Hepatocyte (in vitro differentiated cells): Measurements from ENCODE around the gene JMJD7. TPM values are rescaled to one million over a fixed set of nuclear protein-coding genes. Genes with fewer than 3 reads are reported as not detected.

ENCODE experiments used
- DNase-seq: peaks from one replicate; pipeline ENCODE4 v3.0.0-alpha.2; 2016; ENCODE audit warnings: low spot score
- H2AFZ ChIP-seq: fragments of 200-600 bp; sonication (generic); 2 replicates; pipeline ENCODE4 v1.6.0; 2016; ENCODE audit warnings: antibody characterized with exemption, mild to moderate bottlenecking
- H3K27ac ChIP-seq: fragments of 200-600 bp; sonication (generic); 2 replicates; pipeline ENCODE4 v1.5.1; 2016; ENCODE audit warnings: mild to moderate bottlenecking
- H3K27me3 ChIP-seq: fragments of 200-600 bp; sonication (generic); 2 replicates; pipeline ENCODE4 v1.6.1; 2016
- H3K36me3 ChIP-seq: fragments of 200-600 bp; sonication (generic); replicated peaks from 2 replicates; pipeline ENCODE4 v1.5.1; 2016; ENCODE audit warnings: low read depth; ENCODE audit not compliant: insufficient read depth
- H3K4me1 ChIP-seq: fragments of 200-600 bp; sonication (generic); 2 replicates; pipeline ENCODE4 v1.5.1; 2016; ENCODE audit warnings: mild to moderate bottlenecking, moderate library complexity; ENCODE audit not compliant: insufficient read depth
- H3K4me2 ChIP-seq: fragments of 200-600 bp; sonication (generic); 2 replicates; pipeline ENCODE4 v1.6.0; 2016
- H3K4me3 ChIP-seq: fragments of 200-600 bp; sonication (generic); 2 replicates; pipeline ENCODE4 v1.5.1; 2016; ENCODE audit warnings: mild to moderate bottlenecking
- H3K79me2 ChIP-seq: fragments of 200-600 bp; sonication (generic); 2 replicates; pipeline ENCODE4 v1.6.0; 2017; ENCODE audit warnings: mild to moderate bottlenecking
- H3K9me2 ChIP-seq: fragments of 200-600 bp; sonication (generic); replicated peaks from 2 replicates; pipeline ENCODE4 v1.6.0; 2017; ENCODE audit warnings: mild to moderate bottlenecking; ENCODE audit not compliant: insufficient read depth
- H3K9me3 ChIP-seq: fragments of 200-600 bp; sonication (generic); 2 replicates; pipeline ENCODE4 v1.5.1; 2016; ENCODE audit warnings: low read depth, mild to moderate bottlenecking
- H4K20me1 ChIP-seq: fragments of 200-600 bp; sonication (generic); 2 replicates; pipeline ENCODE4 v1.6.0; 2016; ENCODE audit warnings: mild to moderate bottlenecking; ENCODE audit not compliant: insufficient read depth, poor library complexity, severe bottlenecking
- EZH2 ChIP-seq: fragments of 200-600 bp; sonication (generic); IDR thresholded peaks from 2 replicates; pipeline ENCODE4 v1.6.1; 2016; ENCODE audit warnings: antibody characterized with exemption, mild to moderate bottlenecking, borderline replicate concordance
- EZH2phosphoT487 ChIP-seq: fragments of 200-600 bp; sonication (generic); IDR thresholded peaks from one replicate; pipeline ENCODE4 v1.6.1; 2018; ENCODE audit warnings: antibody characterized with exemption, mild to moderate bottlenecking, low read depth, moderate library complexity; ENCODE audit not compliant: unreplicated experiment, severe bottlenecking
- WGBS: methylation state at CpG from one replicate; pipeline ENCODE4 v1.1.6; 2016; ENCODE audit warnings: low lambda C conversion rate; ENCODE audit errors: missing lambda C conversion rate; 5-methylcytosine and 5-hydroxymethylcytosine counted together
- polyA plus RNA-seq: library from polyadenylated mRNA; unstranded; fragments of >200 nt; fragmentation: Nextera tagmentation; extraction: Ambion mirVana; gene quantifications from 2 replicates; pipeline ENCODE4 v1.2.1, GENCODE V29; 2016
- total RNA-seq: library from RNA; depleted of rRNA; stranded (reverse); fragments of >200 nt; gene quantifications from 2 replicates; pipeline ENCODE4 v1.2.3, GENCODE V29; 2014
- TF ChIP-seq, protein P1 (sequence below): fragments of 200-600 bp; sonication (generic); IDR thresholded peaks from 2 replicates; pipeline ENCODE4 v1.5.1; 2016; ENCODE audit warnings: antibody characterized with exemption, mild to moderate bottlenecking; ENCODE audit not compliant: poor library complexity

The JMJD7 gene
- total and polyA plus RNA-seq, 2 experiments from 2014 or later = 9.9 to 14.1 TPM

DNA sequence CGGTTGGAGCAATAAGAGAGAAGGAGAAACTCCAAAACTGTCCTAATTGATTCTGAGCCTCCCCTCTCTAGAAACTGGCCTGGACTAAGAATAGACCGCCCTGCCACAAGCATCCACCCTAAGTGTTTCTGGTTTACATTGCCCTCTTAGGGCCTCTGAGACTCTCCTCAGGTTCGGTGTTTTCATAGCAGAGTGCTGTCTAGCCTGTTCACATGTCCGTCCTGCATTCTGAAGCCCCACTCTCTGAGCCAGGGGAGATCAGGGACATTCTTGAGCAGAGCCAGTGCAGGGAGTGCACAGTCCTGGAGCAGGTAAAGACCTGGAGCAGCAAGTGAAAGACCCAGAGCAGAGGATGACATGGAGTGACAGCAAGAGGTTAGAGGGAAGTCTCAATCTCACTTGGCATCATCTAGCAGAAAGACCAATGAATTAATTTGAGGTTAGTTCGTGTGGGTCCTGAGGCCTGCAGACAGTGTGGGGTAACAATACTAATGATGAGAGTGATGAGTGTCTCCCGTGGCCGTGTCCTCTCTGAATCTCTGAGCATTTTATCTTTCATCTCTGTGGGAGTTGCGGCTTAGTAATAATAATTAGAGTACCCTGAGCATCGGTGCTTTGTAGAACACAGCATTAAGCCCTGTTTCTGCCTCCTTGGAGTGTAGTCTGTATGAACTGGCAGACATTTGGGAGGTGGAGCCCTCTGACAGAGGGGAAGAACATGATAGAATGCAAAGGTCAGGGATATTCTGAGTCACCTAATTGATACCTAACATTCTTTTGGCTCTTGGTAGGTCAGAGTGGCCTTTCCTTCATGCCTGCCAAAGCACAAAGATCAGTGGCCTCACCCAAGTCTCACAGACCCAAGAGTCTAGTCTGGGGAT lies 29.0 kb upstream of the JMJD7 start:
- H4K20me1 ChIP-seq = no peaks in the 10 kb centered on the region
- H3K4me1 ChIP-seq = peaks cover 27% of the 10 kb centered on the region
- no peak for TF ChIP-seq EZH2phosphoT487
- TF ChIP-seq EZH2 = no peak
- TF ChIP-seq, protein P1, sequence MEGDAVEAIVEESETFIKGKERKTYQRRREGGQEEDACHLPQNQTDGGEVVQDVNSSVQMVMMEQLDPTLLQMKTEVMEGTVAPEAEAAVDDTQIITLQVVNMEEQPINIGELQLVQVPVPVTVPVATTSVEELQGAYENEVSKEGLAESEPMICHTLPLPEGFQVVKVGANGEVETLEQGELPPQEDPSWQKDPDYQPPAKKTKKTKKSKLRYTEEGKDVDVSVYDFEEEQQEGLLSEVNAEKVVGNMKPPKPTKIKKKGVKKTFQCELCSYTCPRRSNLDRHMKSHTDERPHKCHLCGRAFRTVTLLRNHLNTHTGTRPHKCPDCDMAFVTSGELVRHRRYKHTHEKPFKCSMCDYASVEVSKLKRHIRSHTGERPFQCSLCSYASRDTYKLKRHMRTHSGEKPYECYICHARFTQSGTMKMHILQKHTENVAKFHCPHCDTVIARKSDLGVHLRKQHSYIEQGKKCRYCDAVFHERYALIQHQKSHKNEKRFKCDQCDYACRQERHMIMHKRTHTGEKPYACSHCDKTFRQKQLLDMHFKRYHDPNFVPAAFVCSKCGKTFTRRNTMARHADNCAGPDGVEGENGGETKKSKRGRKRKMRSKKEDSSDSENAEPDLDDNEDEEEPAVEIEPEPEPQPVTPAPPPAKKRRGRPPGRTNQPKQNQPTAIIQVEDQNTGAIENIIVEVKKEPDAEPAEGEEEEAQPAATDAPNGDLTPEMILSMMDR = no peak
- no peaks in the 10 kb centered on the region for H3K9me2 ChIP-seq
- H3K27ac ChIP-seq = no peak overlapping the region
- no peaks in the 10 kb centered on the region for H3K9me3 ChIP-seq
- H3K4me3 ChIP-seq = no peak overlapping the region
- peaks cover 69% of the 10 kb centered on the region for H3K79me2 ChIP-seq
- 83% methylated on average over 9 of the region's 9 CpGs for WGBS
- no peaks in the 10 kb centered on the region for H3K27me3 ChIP-seq
- DNase-seq = no peak
- no peak overlapping the region for H3K4me2 ChIP-seq
- no peak overlapping the region for H2AFZ ChIP-seq
- H3K36me3 ChIP-seq = no peaks in the 10 kb centered on the region

DNA sequence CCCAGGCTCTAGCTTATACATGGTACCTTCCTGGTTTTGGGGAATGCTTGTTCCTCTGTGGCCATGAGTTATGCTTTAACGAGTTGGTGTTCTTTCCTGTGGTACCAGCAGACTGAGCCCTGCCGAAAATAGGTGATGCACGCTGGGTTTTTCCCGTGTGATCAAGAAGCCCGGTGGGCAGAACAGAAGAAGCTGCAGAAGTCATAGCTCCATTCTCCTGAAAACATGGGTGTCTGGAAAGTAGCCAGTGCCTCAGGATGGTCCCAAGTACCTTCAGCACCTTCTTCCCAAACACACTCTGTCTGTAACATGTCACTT lies 28.4 kb upstream of the JMJD7 start:
- Histone ChIP-seq H3K36me3 (no peaks in the 10 kb centered on the region), H3K27ac (no peak overlapping the region), H4K20me1 (no peaks in the 10 kb centered on the region), H3K4me2 (no peak overlapping the region), H3K4me3 (no peak overlapping the region), H3K79me2 (peaks cover 63% of the 10 kb centered on the region), H3K9me3 (no peaks in the 10 kb centered on the region), H3K9me2 (no peaks in the 10 kb centered on the region), H3K4me1 (peaks cover 26% of the 10 kb centered on the region), H2AFZ (no peak overlapping the region), H3K27me3 (no peaks in the 10 kb centered on the region)
- DNase-seq = no peak
- TF ChIP-seq EZH2 (no peak), EZH2phosphoT487 (no peak)
- TF ChIP-seq, protein P1 = no peak
- 94% methylated on average over 5 of the region's 5 CpGs for WGBS

DNA sequence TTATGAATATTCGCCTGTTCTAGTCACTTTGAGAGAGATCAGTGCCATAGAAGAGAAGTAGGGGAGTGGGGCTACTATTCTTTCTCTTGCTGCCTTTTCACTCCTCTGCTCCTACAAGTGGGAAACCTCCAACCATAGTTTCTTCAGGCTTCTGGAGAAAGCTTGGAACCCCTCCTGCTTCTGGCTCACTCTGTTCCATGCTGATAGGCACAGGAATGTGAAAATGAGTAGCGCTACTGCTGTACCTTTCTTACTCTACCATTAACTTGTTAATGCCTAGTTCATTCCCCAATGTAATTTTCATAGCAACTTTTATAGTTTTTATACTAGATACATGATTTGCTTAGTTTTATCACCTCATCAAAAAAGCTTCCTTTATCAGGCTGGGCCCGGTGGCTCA lies 26.7 kb upstream of the JMJD7 start:
- no peaks in the 10 kb centered on the region for H3K9me2 ChIP-seq
- no peak overlapping the region for H3K27ac ChIP-seq
- H3K4me2 ChIP-seq = no peak overlapping the region
- TF ChIP-seq EZH2 (no peak), EZH2phosphoT487 (no peak)
- TF ChIP-seq, protein P1 = no peak
- 87% methylated on average over 3 of the region's 3 CpGs for WGBS
- no peaks in the 10 kb centered on the region for H3K36me3 ChIP-seq
- no peaks in the 10 kb centered on the region for H3K27me3 ChIP-seq
- no peaks in the 10 kb centered on the region for H4K20me1 ChIP-seq
- DNase-seq = no peak
- H3K9me3 ChIP-seq = no peaks in the 10 kb centered on the region
- no peak overlapping the region for H2AFZ ChIP-seq
- H3K4me1 ChIP-seq = peaks cover 18% of the 10 kb centered on the region
- peaks cover 47% of the 10 kb centered on the region for H3K79me2 ChIP-seq
- H3K4me3 ChIP-seq = no peak overlapping the region
